HL-60 (cell line): ENCODE measurements around the gene FBXO2.

Experiments
- CTCF ChIP-seq: IDR thresholded peaks from one replicate; pipeline ENCODE4 v1.5.1; 2011; ENCODE audit warnings: low read length, control low read depth, inconsistent platforms; ENCODE audit not compliant: insufficient read depth
- GABPA ChIP-seq: IDR thresholded peaks from 2 replicates; pipeline ENCODE4 v1.6.1; 2012; ENCODE audit warnings: low read depth
- POLR2AphosphoS5 ChIP-seq: IDR thresholded peaks from 2 replicates; pipeline ENCODE4 v1.6.1; 2012; ENCODE audit warnings: low read depth
- REST ChIP-seq: IDR thresholded peaks from 2 replicates; pipeline ENCODE4 v1.6.1; 2012; ENCODE audit warnings: low read depth; ENCODE audit not compliant: insufficient replicate concordance
- SPI1 ChIP-seq: IDR thresholded peaks from 2 replicates; pipeline ENCODE4 v1.6.1; 2012; ENCODE audit warnings: low read depth, mild to moderate bottlenecking, borderline replicate concordance

- TF ChIP-seq CTCF (no peak), POLR2AphosphoS5 (no peak), GABPA (no peak), REST (no peak), SPI1 (no peak)
These were observed 33.3 kb downstream of the FBXO2 start for GRCh38 chr1:11620924-11621323.
